HG02678 (cell line): ENCODE measurements around the gene MLLT1.

ENCODE experiments used
- ATAC-seq: cut with Tn5 transposase; IDR thresholded peaks from one replicate; pipeline ENCODE4 v1.9.1; 2021; ENCODE audit warnings: mild to moderate bottlenecking, moderate library complexity; ENCODE audit not compliant: unreplicated experiment

Gene MLLT1

DNA sequence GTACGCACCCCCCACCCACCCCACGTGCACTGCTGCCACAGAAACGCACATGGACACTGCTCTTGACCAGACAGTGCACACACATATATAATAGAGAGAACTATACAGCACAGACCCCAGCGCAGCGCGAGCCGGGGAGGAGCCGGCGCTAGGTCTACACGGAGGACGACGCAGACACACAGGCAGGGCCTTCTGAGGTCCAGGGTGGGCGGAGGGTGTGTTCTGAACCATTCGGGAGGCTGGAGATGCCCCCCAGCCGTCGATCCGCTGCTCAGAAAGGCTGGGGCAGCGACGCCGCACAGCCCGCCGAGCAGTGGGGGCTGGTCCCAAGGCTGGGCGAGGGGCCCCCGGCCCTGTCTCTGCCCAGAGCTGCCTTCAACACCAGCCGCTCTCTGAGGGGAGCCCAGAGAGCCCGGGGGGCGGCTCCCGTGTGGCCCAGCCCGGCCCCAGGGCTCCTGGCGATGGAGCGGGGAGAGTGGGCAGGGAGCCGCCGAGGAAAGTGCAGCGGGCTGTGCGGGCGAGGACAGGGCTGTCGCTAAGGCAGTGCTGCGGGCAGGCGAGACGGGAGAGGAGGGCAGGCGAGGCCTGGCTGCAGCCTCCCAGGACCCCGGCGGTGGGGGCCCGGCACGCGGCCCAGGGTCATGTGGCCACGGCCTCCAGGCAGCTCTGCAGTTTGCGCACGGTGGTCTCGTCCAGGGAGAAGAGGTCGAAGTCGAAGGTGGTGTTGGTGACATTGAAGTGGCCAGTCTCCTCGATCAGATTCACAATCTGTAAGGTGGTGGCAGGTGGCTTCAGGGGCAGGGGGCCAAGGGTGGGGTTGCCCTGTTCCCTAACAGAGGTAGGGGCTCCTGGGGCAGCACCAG, 67.1 kb downstream of the MLLT1 start:
- ATAC-seq = no peak

- ATAC-seq = no peak
Observed at GRCh38 chr19:6211632-6212402, 68.0 kb downstream of the MLLT1 start.

- ATAC-seq = no peak
Observed at GRCh38 chr19:6210721-6211600, 68.8 kb downstream of the MLLT1 start.

DNA sequence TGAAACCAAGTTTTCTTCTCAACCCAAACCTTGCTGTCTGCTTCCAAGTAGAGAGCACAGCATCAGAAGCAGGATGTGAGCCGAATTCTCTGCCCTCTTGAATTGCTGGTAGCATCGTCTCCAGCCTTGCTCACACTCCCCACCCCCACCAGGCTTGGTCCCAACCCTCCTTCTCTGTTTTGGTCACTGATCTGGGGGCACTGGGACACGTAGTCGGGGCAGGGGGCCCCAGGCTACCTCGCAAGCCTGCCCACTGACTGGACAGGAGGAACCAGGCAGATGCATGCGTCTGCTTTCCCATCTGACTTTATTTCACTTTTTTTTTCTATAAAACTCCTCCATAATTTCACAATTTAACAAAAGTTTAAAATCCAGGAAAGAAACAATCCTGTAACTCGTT, 69.7 kb downstream of the MLLT1 start:
- no peak for ATAC-seq

- ATAC-seq = no peak
Observed at GRCh38 chr19:6209680-6210079, 70.1 kb downstream of the MLLT1 start.

GRCh38 chr19:6209233-6209632, 70.5 kb downstream of the MLLT1 start:
- ATAC-seq = no peak

DNA sequence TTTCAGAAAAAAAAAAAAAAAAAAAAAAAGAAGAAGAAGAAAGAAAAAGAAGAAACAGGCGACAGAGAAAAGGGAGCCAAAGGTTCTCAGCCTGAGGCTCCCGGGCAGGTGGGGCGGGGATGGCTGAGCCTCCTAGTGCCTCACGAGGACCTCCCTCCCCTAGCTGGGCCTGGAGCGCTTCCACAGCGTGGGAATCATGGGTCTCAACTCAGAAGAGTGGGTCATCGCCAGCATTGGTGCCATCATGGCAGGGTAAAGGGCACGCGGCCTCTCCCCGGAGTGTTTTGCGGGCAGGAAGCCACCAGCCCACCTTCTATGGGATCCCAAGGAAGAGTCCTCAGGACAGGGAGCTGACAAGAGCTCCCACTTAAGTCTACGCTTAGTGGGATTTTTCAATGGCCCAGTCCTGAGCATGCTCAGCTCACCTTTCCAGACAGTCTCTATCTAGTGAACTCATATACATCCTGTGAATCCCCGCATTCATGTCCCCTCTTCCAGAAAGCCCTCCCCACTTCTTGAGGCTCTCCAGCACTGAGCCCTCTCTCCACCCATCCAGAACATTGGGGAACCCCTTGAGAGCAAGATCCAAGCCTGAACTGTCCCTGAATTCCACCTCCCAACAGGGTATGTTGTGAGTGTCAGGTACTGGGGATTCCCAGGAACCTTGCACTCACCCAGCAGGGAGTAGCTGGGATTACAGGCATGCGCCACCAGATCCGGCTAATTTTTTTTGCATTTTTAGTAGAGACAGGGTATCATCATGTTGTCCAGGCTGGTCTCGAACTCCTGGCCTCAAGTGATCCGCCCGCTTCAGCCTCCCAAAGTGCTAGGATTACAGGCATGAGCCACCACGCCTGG, 74.7 kb downstream of the MLLT1 start:
- ATAC-seq = no peak

DNA sequence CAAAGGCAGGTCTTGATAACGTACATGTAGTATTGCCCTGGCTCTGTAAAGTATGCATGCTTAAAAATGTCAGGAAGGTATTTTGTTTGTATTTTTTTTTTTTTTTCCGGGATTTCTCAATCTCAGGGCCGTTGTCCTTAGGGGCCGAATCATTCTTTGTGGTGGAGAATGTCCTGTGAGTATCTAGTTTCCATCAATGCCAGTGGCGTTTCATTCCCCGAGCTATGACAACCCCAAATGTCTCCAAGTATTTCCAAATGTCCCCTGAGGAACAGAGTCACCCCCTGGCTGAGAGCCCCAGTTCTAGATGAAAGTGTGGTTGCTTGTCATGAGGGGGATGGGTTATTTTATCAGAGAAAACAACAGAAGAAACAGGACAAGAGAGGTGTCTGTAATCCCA, 75.6 kb downstream of the MLLT1 start:
- no peak for ATAC-seq

DNA sequence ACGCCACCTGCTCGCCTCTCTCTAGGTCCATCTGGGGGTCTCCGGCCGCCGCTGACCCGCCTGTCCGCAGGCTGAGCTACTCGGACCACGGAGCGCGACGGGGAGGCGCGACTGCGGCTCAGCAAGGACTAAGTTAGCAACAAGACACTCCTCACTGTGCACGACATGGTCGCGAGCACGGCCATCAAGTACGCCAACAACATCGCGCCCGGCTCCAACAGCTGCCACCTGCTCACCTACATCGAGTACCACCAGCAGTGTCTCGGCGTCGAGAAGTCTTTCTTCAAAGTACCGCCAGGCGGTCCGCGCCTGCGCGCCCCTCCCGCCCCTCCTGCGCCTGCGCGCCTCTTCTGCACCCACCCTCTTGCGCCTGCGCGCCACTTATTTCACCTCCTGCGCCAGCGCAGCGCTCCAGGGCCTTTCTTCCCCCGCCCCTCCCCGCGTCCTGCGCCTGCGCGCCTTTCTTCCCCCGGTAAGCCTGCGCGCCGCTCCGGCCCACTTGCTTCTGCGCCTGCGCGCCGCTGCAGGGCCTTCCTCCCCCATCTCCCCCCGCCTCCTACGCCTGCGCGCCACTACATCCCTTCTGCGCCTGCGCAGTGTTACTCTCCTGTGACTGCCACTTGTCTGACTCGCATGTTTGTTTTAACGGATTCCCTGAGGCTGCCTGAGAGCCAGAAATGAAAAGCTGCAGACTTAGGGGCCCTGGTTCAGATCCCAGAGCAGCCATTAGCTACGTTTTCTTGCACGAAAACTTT, 80.4 kb downstream of the MLLT1 start:
- peak; percentile 83 for ATAC-seq

- ATAC-seq = peak; percentile 2
Observed at GRCh38 chr19:6198896-6199239, 80.9 kb downstream of the MLLT1 start.

DNA sequence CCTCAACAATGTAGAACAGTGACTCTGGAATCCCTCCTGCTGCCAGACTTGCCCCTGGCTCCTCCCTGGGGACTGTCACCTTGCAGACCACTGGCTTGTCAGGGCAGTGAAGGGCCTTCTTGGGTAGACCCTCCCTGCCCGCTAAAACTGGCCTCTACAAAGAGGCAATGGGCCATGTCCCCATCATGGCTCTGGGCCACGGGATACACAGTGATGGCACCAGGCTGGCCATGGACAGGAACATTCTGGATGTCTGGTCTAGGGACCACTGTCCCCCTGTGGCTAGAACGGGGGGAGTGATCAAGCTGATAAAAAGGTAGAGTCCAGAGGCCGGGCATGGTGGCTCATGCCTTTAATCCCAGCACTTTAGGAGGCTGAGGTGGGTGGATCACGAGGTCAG, 83.4 kb downstream of the MLLT1 start:
- no peak for ATAC-seq

DNA sequence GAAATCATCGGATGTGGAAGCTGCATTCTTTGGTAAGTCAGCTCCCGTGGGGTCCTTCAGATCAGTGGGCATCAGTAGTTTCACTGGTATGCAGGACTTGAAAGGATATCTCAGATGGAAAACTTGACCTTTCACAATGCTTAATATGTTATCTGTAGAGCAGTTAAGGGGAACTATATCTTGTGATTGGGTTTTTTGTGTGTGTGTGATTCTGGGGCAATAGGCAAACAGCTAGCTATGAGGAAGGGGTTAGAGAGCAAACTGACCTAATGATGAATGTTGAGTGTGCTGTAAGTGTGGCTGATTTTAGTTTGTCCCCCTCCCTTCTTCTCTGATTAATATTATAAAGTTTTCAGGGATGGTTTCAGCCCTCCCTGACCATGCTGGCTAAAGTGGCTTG, 91.0 kb downstream of the MLLT1 start:
- no peak for ATAC-seq

- no peak for ATAC-seq
Observed at GRCh38 chr19:6187374-6187773, 92.4 kb downstream of the MLLT1 start.

- no peak for ATAC-seq
Observed at GRCh38 chr19:6185835-6186834, 93.6 kb downstream of the MLLT1 start.

- ATAC-seq = no peak
Observed at GRCh38 chr19:6185093-6185834, 94.5 kb downstream of the MLLT1 start.

DNA sequence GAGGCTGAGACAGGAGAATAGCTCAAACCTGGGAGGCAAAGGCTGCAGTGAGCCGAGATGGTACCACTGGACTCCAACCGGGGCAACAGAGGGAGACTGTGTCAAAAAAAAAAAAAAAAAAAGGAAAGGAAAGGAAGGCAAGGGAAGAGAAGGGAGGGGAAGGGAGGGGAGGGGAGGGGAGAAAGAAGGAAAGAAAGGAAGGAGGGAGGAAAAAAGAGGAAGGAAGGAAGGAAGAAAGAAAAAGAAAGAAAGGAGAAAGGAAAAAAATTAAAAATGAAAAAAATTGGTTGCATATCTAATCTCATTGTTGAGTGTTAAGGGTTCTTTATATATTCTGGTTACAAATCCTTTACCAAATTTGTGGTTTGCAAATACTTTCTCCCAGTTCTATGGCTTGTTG, 98.7 kb downstream of the MLLT1 start:
- ATAC-seq = no peak

GRCh38 chr19:6173190-6173589, 106.6 kb downstream of the MLLT1 start:
- ATAC-seq = no peak
